Measurements from ENCODE around the gene MAML1. TPM values are rescaled to one million over a fixed set of nuclear protein-coding genes. Genes with fewer than 3 reads are reported as not detected.

Gene MAML1
- total RNA-seq, 1 experiment from 2014 or later, result 34.0 TPM

GRCh38 chr5:179800071-179800695 is 67.6 kb downstream of the MAML1 start:
- BruUV-seq (replicated peaks), result no TSS peak
- H3K9me3 ChIP-seq (ENCODE audit: insufficient read depth, low read depth), result no peaks in the 10 kb centered on the region
- H4K20me1 ChIP-seq (ENCODE audit: insufficient read depth), result peaks cover 41% of the 10 kb centered on the region
- no peak overlapping the region for H3K27ac ChIP-seq
- H3F3A ChIP-seq (ENCODE audit: insufficient read depth, low read depth), result peaks cover 38% of the 10 kb centered on the region
- peaks cover 33% of the 10 kb centered on the region for H3K4me1 ChIP-seq (replicated peaks; ENCODE audit: insufficient read depth)
- no peaks in the 10 kb centered on the region for H3K9me2 ChIP-seq (ENCODE audit: insufficient read depth)
- ChIA-PET CTCF (interaction anchor here (0.6 kb wide), 1 partner anchor 14 kb away, joined by 11 read pairs; no protein-coding TSS in a partner anchor), POLR2A (ENCODE audit: unreplicated experiment) (no interaction called here)
- no peak for DNase-seq
- H3K36me3 ChIP-seq (ENCODE audit: low read depth), result no peaks in the 10 kb centered on the region; the same call in none of the 2 replicates
- no peaks in the 10 kb centered on the region for H3K27me3 ChIP-seq (ENCODE audit: insufficient read depth, low read depth)
- intact Hi-C loops (cut with micrococcal nuclease; ENCODE audit: unreplicated experiment), result loop anchor here (10.0 kb wide), 1 partner anchor 105 kb away; the partner anchor contains the start of gene TBC1D9B
- TF ChIP-seq EZH2 (IDR thresholded peaks at IDR 0.05; ENCODE audit: low read depth) (no peak), CTCF (conservative IDR thresholded peaks at IDR 0.05) (no peak)
- H3K4me2 ChIP-seq, result no peak overlapping the region
- no peak overlapping the region for H3K4me3 ChIP-seq
- H3K79me2 ChIP-seq (ENCODE audit: low read depth), result peaks cover 34% of the 10 kb centered on the region
- H2AFZ ChIP-seq, result no peak overlapping the region

- no peaks in the 10 kb centered on the region for H3K9me2 ChIP-seq (ENCODE audit: insufficient read depth)
- no TSS peak for BruUV-seq (replicated peaks)
- H3K36me3 ChIP-seq (ENCODE audit: low read depth), result no peaks in the 10 kb centered on the region; the same call in none of the 2 replicates
- H3K27ac ChIP-seq, result no peak overlapping the region
- TF ChIP-seq EZH2 (IDR thresholded peaks at IDR 0.05; ENCODE audit: low read depth) (no peak), CTCF (conservative IDR thresholded peaks at IDR 0.05) (no peak)
- peaks cover 38% of the 10 kb centered on the region for H3F3A ChIP-seq (ENCODE audit: insufficient read depth, low read depth)
- H4K20me1 ChIP-seq (ENCODE audit: insufficient read depth), result peaks cover 42% of the 10 kb centered on the region
- no peaks in the 10 kb centered on the region for H3K9me3 ChIP-seq (ENCODE audit: insufficient read depth, low read depth)
- no peak for DNase-seq
- no peaks in the 10 kb centered on the region for H3K27me3 ChIP-seq (ENCODE audit: insufficient read depth, low read depth)
- H3K79me2 ChIP-seq (ENCODE audit: low read depth), result peaks cover 40% of the 10 kb centered on the region
- ChIA-PET POLR2A (ENCODE audit: unreplicated experiment) (no interaction called here), CTCF (interaction anchor here (0.6 kb wide), 2 partner anchors 10 to 14 kb away, joined by 8 to 11 read pairs; no protein-coding TSS in a partner anchor)
- no peak overlapping the region for H3K4me3 ChIP-seq
- H3K4me1 ChIP-seq (replicated peaks; ENCODE audit: insufficient read depth), result peaks cover 32% of the 10 kb centered on the region
- no peak overlapping the region for H2AFZ ChIP-seq
- intact Hi-C loops (cut with micrococcal nuclease; ENCODE audit: unreplicated experiment), result loop anchor here (10.0 kb wide), 1 partner anchor 104 kb away; the partner anchor contains the start of gene TBC1D9B
- no peak overlapping the region for H3K4me2 ChIP-seq
These were observed 68.1 kb downstream of the MAML1 start for GRCh38 chr5:179800696-179801201.

GRCh38 chr5:179801304-179802206 is 68.9 kb downstream of the MAML1 start:
- Histone ChIP-seq H2AFZ (no peak overlapping the region), H3K9me3 (ENCODE audit: insufficient read depth, low read depth) (no peaks in the 10 kb centered on the region), H3K36me3 (ENCODE audit: low read depth) (no peaks in the 10 kb centered on the region; the same call in none of the 2 replicates), H3F3A (ENCODE audit: insufficient read depth, low read depth) (peaks cover 34% of the 10 kb centered on the region), H3K79me2 (ENCODE audit: low read depth) (peaks cover 44% of the 10 kb centered on the region), H4K20me1 (ENCODE audit: insufficient read depth) (peaks cover 42% of the 10 kb centered on the region), H3K4me3 (no peak overlapping the region), H3K27me3 (ENCODE audit: insufficient read depth, low read depth) (no peaks in the 10 kb centered on the region), H3K4me2 (no peak overlapping the region), H3K4me1 (replicated peaks; ENCODE audit: insufficient read depth) (peaks cover 31% of the 10 kb centered on the region), H3K27ac (no peak overlapping the region), H3K9me2 (ENCODE audit: insufficient read depth) (no peaks in the 10 kb centered on the region)
- ChIA-PET CTCF (interaction anchor here (0.6 kb wide), 1 partner anchor 9 kb away, joined by 8 read pairs; no protein-coding TSS in a partner anchor), POLR2A (ENCODE audit: unreplicated experiment) (no interaction called here)
- no peak for DNase-seq
- TF ChIP-seq EZH2 (IDR thresholded peaks at IDR 0.05; ENCODE audit: low read depth) (no peak), CTCF (conservative IDR thresholded peaks at IDR 0.05) (no peak)
- BruUV-seq (replicated peaks), result no TSS peak
- intact Hi-C loops (cut with micrococcal nuclease; ENCODE audit: unreplicated experiment), result loop anchor here (2.0 to 10.0 kb wide), 2 partner anchors 17 to 103 kb away; partner anchors contain the start of gene TBC1D9B

Measured in PC-9 (cell line).